NCI-H2227 treated with DMSO at 0.1 percent for 48 hours (cell line): ENCODE measurements around the gene OSBPL10.

Source experiments
- DNase-seq: peaks from one replicate; lab custom pipeline; 2025; lab: John Stamatoyannopoulos, UW

OSBPL10 gene

GRCh38 chr3:31772272-31772671, 208.8 kb downstream of the OSBPL10 start:
- DNase-seq: no peak

DNA sequence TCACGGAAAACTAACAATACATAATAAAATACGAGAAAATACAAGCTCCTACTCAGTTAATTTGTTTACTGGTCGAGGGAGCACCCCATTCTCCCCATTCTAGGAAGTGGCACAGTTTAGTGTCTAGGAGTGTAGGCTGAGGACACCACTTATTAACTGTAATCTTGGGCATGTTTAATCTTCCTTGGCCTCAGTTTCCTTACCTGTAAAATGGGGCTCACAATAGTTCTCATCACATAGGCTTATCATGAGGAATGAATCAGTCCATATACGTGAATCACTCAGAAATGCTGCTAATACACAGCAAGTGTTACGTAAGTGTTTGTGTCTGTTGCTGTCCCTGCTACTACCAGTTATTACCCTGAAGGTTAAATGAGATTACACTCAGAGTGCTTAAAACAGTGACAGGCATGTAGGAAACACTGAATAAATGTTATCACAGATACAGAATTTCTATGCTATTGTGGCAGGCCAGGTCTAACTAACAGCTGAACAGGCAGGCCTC, 210.2 kb downstream of the OSBPL10 start:
- no peak for DNase-seq

- peak; percentile 47 for DNase-seq
Observed at GRCh38 chr3:31768479-31769125, 212.5 kb downstream of the OSBPL10 start.

- DNase-seq: no peak
Observed at GRCh38 chr3:31767920-31768319, 213.1 kb downstream of the OSBPL10 start.

GRCh38 chr3:31766669-31767068, 214.4 kb downstream of the OSBPL10 start:
- no peak for DNase-seq

GRCh38 chr3:31765871-31766270, 215.2 kb downstream of the OSBPL10 start:
- DNase-seq: no peak

GRCh38 chr3:31763731-31764130, 217.3 kb downstream of the OSBPL10 start:
- peak; percentile 0 for DNase-seq

GRCh38 chr3:31762888-31763351, 218.1 kb downstream of the OSBPL10 start:
- DNase-seq: peak; percentile 0

GRCh38 chr3:31762097-31762764, 218.8 kb downstream of the OSBPL10 start:
- peak; percentile 2 for DNase-seq

- no peak for DNase-seq
Observed at GRCh38 chr3:31760654-31761053, 220.4 kb downstream of the OSBPL10 start.

- DNase-seq: no peak
Observed at GRCh38 chr3:31758322-31758965, 222.6 kb downstream of the OSBPL10 start.

DNA sequence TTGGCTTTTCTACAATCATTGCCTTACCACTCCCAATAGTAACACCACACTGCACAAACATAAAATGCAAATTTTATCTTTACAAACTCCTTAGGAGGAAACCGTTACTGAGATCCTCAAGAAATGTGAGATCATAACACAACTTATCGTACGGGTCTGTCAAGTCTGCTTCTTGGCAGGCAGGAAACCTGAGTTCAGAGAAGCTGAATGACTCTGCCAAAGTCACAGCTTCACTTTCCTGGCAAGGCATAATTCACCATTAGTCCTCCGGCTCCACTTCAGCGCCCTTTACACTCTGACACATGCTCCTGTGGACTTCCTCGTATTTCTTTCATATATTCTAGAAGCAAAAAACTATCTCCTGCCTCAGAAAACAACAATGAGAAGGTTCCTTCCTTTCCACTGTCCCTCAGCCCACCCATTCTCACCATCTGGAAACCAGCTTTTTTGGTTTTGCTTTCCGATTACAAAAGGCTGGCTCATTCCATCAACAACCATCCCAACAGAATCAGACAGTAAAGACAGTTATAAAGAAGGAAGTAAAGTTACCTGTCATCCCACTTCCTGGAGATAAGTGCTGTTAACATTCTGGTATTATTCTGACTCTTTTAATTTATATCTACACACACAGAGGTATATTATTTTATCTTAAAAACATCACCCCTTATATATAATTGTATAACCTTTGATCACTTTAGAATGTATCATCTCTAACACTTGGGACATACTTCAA, 225.0 kb downstream of the OSBPL10 start:
- no peak for DNase-seq

DNA sequence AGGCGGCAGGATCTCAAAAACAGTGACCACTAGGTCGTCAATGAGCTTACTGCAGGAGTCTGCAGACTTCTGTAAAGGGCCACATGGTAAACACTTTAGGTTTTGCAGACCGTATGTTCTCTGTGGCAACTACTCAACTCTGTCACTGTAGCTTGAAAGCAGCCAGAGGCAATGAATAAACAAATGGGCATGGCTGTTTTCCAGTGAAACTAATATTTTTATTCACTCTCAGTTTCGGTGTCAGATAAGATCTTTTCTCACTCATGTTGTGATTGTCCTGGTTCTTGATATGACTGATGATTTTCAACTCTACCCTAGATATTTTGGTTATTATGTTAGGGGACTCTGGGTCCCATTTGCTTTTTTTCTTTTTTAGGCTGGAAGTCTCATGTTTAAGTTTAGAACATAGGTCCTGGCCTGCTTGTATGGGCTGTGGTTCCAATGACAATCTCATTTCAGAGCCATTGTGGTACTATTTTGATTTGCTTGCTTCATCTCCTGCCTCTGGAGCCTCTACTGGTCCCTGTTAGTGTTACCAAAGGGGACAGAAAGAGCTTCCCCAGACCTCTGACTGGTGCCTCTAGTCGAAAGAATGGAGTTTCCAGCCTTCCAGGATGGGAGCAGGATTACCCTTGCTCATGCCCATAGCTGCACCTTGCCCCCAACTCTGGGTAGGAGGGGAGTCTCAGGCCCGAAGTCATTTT, 226.3 kb downstream of the OSBPL10 start:
- DNase-seq: no peak

GRCh38 chr3:31753050-31753425, 228.0 kb downstream of the OSBPL10 start:
- DNase-seq: no peak

GRCh38 chr3:31752305-31753049, 228.6 kb downstream of the OSBPL10 start:
- DNase-seq: no peak

- DNase-seq: no peak
Observed at GRCh38 chr3:31750341-31750740, 230.7 kb downstream of the OSBPL10 start.

DNA sequence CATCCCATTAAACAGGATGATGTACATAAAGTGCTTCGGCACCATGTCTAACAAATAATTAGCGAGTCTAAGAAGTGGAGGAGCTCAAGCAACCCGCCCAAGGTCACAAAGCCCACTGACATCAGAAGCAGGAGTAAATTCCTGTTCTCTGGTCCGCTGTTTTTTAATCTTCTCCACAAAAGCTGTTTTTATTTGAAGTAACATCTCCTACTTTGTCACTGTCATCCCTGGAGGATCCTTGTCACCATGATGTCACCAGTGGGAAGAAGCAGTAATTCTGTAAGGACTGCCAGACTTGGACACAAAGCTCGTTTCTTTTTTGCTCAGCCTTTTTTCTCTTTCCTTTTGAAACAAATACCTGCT, 232.1 kb downstream of the OSBPL10 start:
- DNase-seq: no peak

- DNase-seq: peak; percentile 37
Observed at GRCh38 chr3:31748281-31748932, 232.7 kb downstream of the OSBPL10 start.

DNA sequence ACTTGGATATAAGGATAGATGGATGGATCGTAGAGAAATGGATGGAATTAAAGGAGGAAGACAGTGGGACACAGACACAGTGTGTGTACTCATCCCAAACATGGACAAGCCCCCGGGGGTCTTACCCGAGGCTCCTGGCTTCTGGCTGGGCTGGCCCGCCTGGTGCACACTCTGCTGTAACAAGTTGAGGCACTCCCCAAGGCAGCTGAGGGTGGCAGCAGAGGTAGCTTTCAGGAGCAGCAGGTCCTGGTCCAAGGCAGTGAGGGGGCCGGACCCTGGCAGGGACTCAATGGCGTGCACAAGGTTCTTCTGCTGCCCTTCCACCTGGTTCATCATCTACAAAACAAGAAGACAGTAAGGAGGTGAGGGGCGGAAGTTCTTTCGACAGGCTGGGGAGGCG, 233.3 kb downstream of the OSBPL10 start:
- no peak for DNase-seq

GRCh38 chr3:31744913-31745312, 236.1 kb downstream of the OSBPL10 start:
- DNase-seq: no peak
